Liver (tissue), 9 donors: Measurements from ENCODE around the gene ENGASE. TPM values are rescaled to one million over a fixed set of nuclear protein-coding genes. Genes with fewer than 3 reads are reported as not detected.

Source experiments
- DNase-seq: peaks from one replicate; pipeline ENCODE4 v3.0.0-alpha.2; 2017; ENCODE audit warnings: low spot score
- H3K27ac ChIP-seq, 2 donors: one replicate each; pipeline ENCODE4 v1.7.0; 2013; ENCODE audit warnings: inconsistent platforms in 2 of 2, low read length in 2 of 2, control low read depth in 1 of 2, low read depth in 1 of 2, mild to moderate bottlenecking in 1 of 2
- H3K27me3 ChIP-seq, 4 donors: one replicate each; pipeline versions ENCODE4 v1.6.1 to v1.7.0; 2013; ENCODE audit warnings: low read length in 3 of 4, inconsistent platforms in 1 of 4, mild to moderate bottlenecking in 1 of 4, moderate library complexity in 1 of 4; ENCODE audit not compliant: control insufficient read depth in 4 of 4, insufficient read depth in 4 of 4
- H3K36me3 ChIP-seq, 4 donors: one replicate each; pipeline versions ENCODE4 v1.6.1 to v1.7.0; 2013; ENCODE audit warnings: low read length in 3 of 4, mild to moderate bottlenecking in 3 of 4, low read depth in 1 of 4, moderate library complexity in 1 of 4; ENCODE audit not compliant: control insufficient read depth in 4 of 4, insufficient read depth in 3 of 4
- H3K4me1 ChIP-seq, 4 donors: one replicate each; pipeline versions ENCODE4 v1.6.1 to v1.7.0; 2013; ENCODE audit warnings: low read length in 3 of 4, mild to moderate bottlenecking in 3 of 4, moderate library complexity in 1 of 4; ENCODE audit not compliant: control insufficient read depth in 4 of 4, insufficient read depth in 4 of 4
- H3K4me3 ChIP-seq, 3 donors: one replicate each; pipeline versions ENCODE4 v1.6.1 to v1.7.0; 2013; ENCODE audit warnings: low read length in 3 of 3, control low read depth in 1 of 3, low read depth in 1 of 3, mild to moderate bottlenecking in 1 of 3
- H3K9ac ChIP-seq, 2 donors: one replicate each; pipeline ENCODE4 v1.7.0; 2013; ENCODE audit warnings: low read length in 2 of 2, mild to moderate bottlenecking in 2 of 2, moderate library complexity in 2 of 2, control low read depth in 1 of 2, low read depth in 1 of 2
- H3K9me3 ChIP-seq, 4 donors: one replicate each; pipeline versions ENCODE4 v1.6.1 to v1.7.0; 2013; ENCODE audit warnings: low read length in 3 of 4; ENCODE audit not compliant: control insufficient read depth in 4 of 4
- EGR1 ChIP-seq, 2 donors: IDR thresholded peaks; 2 replicates each; pipeline ENCODE4 v1.6.1; 2016 to 2018; ENCODE audit warnings: antibody characterized with exemption in 2 of 2, low read depth in 2 of 2
- FOXA1 ChIP-seq: IDR thresholded peaks from 2 replicates; pipeline ENCODE4 v1.6.1; 2016; ENCODE audit warnings: antibody characterized with exemption
- FOXA2 ChIP-seq: IDR thresholded peaks from 2 replicates; pipeline ENCODE4 v1.6.1; 2016; ENCODE audit warnings: antibody characterized with exemption
- GABPA ChIP-seq, 2 donors: IDR thresholded peaks in 1 of 2; conservative IDR thresholded peaks in 1 of 2; 2 replicates each; pipeline ENCODE4 v1.6.1; 2016; ENCODE audit warnings: antibody characterized with exemption in 2 of 2, mild to moderate bottlenecking in 1 of 2, moderate library complexity in 1 of 2
- HNF4A ChIP-seq, 2 donors: conservative IDR thresholded peaks; 2 replicates each; pipeline ENCODE4 v1.6.1; 2016; ENCODE audit warnings: antibody characterized with exemption in 2 of 2, mild to moderate bottlenecking in 2 of 2
- HNF4G ChIP-seq: IDR thresholded peaks from 2 replicates; pipeline ENCODE4 v1.6.1; 2016; ENCODE audit warnings: antibody characterized with exemption
- JUND ChIP-seq, 2 donors: IDR thresholded peaks; 2 replicates each; pipeline ENCODE4 v1.6.1; 2016; ENCODE audit warnings: antibody characterized with exemption in 2 of 2
- NR2F2 ChIP-seq: IDR thresholded peaks from 2 replicates; pipeline ENCODE4 v1.6.1; 2016; ENCODE audit warnings: antibody characterized with exemption
- RAD21 ChIP-seq, 2 donors: IDR thresholded peaks; 2 replicates each; pipeline ENCODE4 v1.6.1; 2016; ENCODE audit warnings: antibody characterized with exemption in 2 of 2, mild to moderate bottlenecking in 2 of 2
- RXRA ChIP-seq, 2 donors: IDR thresholded peaks; 2 replicates each; pipeline ENCODE4 v1.6.1; 2017 to 2018; ENCODE audit warnings: antibody characterized with exemption in 2 of 2, mild to moderate bottlenecking in 1 of 2
- SP1 ChIP-seq: IDR thresholded peaks from 2 replicates; pipeline ENCODE4 v1.6.1; 2018; ENCODE audit warnings: antibody characterized with exemption, mild to moderate bottlenecking
- TAF1 ChIP-seq: conservative IDR thresholded peaks from 2 replicates; pipeline ENCODE4 v1.6.1; 2016; ENCODE audit warnings: antibody characterized with exemption, mild to moderate bottlenecking
- YY1 ChIP-seq: IDR thresholded peaks from 2 replicates; pipeline ENCODE4 v1.6.1; 2016; ENCODE audit warnings: antibody characterized with exemption, mild to moderate bottlenecking
- WGBS: extraction: QIAGEN DNeasy Blood & Tissue Kit; methylation state at CpG from one replicate; pipeline ENCODE4 v1.1.7; 2013; 5-methylcytosine and 5-hydroxymethylcytosine counted together
- polyA plus RNA-seq, 2 donors: library from polyadenylated mRNA; stranded (reverse) in 1 of 2; unstranded in 1 of 2; fragments of 200-250 nt in 1 of 2; fragments of >200 nt in 1 of 2; fragmentation: Nextera tagmentation in 1 of 2; extraction: Ambion mirVana in 1 of 2; gene quantifications; one replicate each; pipeline versions ENCODE4 v1.2.1 to v1.2.3, GENCODE V29; 2013 to 2015
- total RNA-seq, 2 donors: library from RNA; depleted of rRNA; stranded (reverse); fragments of >200 nt; gene quantifications; one replicate each; pipeline ENCODE4 v1.2.3, GENCODE V29; 2014
- TF ChIP-seq, protein P1 (sequence below): fragments of 150-350 bp; IDR thresholded peaks from 2 replicates; pipeline ENCODE4 v1.5.1; 2017; ENCODE audit warnings: improper control_type of control experiment, low read depth, low read length; ENCODE audit not compliant: missing input control
- TF ChIP-seq, protein P2 (sequence below): IDR thresholded peaks from 2 replicates; pipeline ENCODE4 v1.6.1; 2016; ENCODE audit warnings: antibody characterized with exemption
- TF ChIP-seq, protein P3 (sequence below): IDR thresholded peaks from 2 replicates; pipeline ENCODE4 v1.6.1; 2016; ENCODE audit warnings: antibody characterized with exemption, mild to moderate bottlenecking
- TF ChIP-seq, protein P4 (sequence below): IDR thresholded peaks from 2 replicates; pipeline ENCODE4 v1.6.1; 2016; ENCODE audit warnings: antibody characterized with exemption
- TF ChIP-seq, protein P5 (sequence below): IDR thresholded peaks from 2 replicates; pipeline ENCODE4 v1.6.1; 2016; ENCODE audit warnings: antibody characterized with exemption
- donor health status: healthy.
- donor health status: healthy.
- donor health status: healthy.
- donor health status: healthy.
- donor health status: healthy.

The ENGASE gene
- total and polyA plus RNA-seq, 4 donors, result 5.2 to 33.6 (median 7.8) TPM

DNA sequence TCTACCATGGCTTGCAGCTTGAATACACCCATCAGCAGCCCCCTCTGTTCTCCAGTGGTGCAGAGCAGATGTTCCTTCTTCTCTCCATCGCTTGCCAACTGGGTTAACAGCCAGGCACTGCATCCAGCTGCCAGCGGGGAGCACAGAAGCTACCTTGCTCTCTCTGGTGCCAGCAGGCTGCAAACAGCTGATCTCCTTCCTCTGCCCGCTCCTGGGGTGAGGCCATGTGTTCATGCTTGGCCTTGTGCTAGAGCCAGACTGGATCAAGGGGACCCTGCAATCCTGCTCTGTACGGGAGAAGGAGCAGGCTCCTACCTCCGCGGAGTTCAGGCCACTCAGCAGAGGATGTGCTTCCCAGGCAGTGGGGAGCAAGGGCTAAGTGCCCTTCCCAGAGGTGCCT lies 24.1 kb upstream of the ENGASE start:
- Histone ChIP-seq H3K27me3 (peaks cover 0 to 1% (median 0%) of the 10 kb centered on the region in 4 donors), H3K36me3 (no peaks in the 10 kb centered on the region), H3K9ac (no peak overlapping the region), H3K4me1 (no peaks in the 10 kb centered on the region), H3K27ac (no peak overlapping the region), H3K4me3 (no peak overlapping the region), H3K9me3 (peaks cover 0 to 8% (median 2%) of the 10 kb centered on the region in 4 donors)
- no peak for DNase-seq
- WGBS, result 82% methylated on average over 6 of the region's 6 CpGs
- TF ChIP-seq, protein P1, sequence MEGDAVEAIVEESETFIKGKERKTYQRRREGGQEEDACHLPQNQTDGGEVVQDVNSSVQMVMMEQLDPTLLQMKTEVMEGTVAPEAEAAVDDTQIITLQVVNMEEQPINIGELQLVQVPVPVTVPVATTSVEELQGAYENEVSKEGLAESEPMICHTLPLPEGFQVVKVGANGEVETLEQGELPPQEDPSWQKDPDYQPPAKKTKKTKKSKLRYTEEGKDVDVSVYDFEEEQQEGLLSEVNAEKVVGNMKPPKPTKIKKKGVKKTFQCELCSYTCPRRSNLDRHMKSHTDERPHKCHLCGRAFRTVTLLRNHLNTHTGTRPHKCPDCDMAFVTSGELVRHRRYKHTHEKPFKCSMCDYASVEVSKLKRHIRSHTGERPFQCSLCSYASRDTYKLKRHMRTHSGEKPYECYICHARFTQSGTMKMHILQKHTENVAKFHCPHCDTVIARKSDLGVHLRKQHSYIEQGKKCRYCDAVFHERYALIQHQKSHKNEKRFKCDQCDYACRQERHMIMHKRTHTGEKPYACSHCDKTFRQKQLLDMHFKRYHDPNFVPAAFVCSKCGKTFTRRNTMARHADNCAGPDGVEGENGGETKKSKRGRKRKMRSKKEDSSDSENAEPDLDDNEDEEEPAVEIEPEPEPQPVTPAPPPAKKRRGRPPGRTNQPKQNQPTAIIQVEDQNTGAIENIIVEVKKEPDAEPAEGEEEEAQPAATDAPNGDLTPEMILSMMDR, result no peak
- TF ChIP-seq, protein P2, sequence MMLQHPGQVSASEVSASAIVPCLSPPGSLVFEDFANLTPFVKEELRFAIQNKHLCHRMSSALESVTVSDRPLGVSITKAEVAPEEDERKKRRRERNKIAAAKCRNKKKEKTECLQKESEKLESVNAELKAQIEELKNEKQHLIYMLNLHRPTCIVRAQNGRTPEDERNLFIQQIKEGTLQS, result no peak
- TF ChIP-seq HNF4A (conservative IDR thresholded peaks at IDR 0.05) (no peak), FOXA1 (no peak), TAF1 (no peak), JUND (IDR thresholded peaks at IDR 0.05) (no peak)
- TF ChIP-seq, protein P3, sequence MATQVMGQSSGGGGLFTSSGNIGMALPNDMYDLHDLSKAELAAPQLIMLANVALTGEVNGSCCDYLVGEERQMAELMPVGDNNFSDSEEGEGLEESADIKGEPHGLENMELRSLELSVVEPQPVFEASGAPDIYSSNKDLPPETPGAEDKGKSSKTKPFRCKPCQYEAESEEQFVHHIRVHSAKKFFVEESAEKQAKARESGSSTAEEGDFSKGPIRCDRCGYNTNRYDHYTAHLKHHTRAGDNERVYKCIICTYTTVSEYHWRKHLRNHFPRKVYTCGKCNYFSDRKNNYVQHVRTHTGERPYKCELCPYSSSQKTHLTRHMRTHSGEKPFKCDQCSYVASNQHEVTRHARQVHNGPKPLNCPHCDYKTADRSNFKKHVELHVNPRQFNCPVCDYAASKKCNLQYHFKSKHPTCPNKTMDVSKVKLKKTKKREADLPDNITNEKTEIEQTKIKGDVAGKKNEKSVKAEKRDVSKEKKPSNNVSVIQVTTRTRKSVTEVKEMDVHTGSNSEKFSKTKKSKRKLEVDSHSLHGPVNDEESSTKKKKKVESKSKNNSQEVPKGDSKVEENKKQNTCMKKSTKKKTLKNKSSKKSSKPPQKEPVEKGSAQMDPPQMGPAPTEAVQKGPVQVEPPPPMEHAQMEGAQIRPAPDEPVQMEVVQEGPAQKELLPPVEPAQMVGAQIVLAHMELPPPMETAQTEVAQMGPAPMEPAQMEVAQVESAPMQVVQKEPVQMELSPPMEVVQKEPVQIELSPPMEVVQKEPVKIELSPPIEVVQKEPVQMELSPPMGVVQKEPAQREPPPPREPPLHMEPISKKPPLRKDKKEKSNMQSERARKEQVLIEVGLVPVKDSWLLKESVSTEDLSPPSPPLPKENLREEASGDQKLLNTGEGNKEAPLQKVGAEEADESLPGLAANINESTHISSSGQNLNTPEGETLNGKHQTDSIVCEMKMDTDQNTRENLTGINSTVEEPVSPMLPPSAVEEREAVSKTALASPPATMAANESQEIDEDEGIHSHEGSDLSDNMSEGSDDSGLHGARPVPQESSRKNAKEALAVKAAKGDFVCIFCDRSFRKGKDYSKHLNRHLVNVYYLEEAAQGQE, result no peak

DNA sequence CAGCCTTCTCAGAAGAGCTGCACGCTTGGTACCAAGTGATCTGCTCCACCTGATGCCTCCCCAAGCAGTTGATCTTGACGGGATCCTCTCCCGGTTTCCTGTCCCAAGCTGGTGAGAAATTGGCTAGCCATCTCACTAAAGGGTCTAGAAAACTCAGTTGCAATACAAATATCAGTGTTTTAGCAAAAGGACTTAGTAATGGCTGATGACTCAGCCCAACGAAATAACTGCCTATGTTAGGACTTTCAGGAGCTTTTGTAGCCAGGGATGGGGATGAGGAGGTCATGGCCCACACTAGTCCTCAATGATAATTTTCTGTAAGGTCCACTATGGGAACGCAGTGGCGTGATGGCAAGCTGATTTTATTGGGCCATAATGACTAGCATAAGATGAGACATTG lies 23.3 kb upstream of the ENGASE start:
- Histone ChIP-seq H3K27ac (no peak overlapping the region), H3K4me1 (no peaks in the 10 kb centered on the region), H3K9ac (no peak overlapping the region), H3K27me3 (no peaks in the 10 kb centered on the region), H3K9me3 (peaks cover 0 to 8% (median 2%) of the 10 kb centered on the region in 4 donors), H3K4me3 (no peak overlapping the region), H3K36me3 (no peaks in the 10 kb centered on the region)
- no peak for DNase-seq
- TF ChIP-seq NR2F2 (no peak), GABPA (IDR thresholded peaks at IDR 0.05 in 1 of 2, conservative IDR thresholded peaks at IDR 0.05 in 1 of 2) (no peak), YY1 (no peak), EGR1 (IDR thresholded peaks at IDR 0.05; ENCODE audit: low read depth in 2 of 2) (no peak), JUND (IDR thresholded peaks at IDR 0.05) (no peak), FOXA2 (no peak), HNF4A (conservative IDR thresholded peaks at IDR 0.05) (no peak), HNF4G (no peak), RAD21 (IDR thresholded peaks at IDR 0.05) (no peak), RXRA (IDR thresholded peaks at IDR 0.05) (no peak), TAF1 (no peak), SP1 (no peak)
- TF ChIP-seq, protein P1, result no peak
- TF ChIP-seq, protein P3, result no peak
- TF ChIP-seq, protein P4, sequence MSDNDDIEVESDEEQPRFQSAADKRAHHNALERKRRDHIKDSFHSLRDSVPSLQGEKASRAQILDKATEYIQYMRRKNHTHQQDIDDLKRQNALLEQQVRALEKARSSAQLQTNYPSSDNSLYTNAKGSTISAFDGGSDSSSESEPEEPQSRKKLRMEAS, result no peak
- TF ChIP-seq, protein P2, result no peak
- TF ChIP-seq, protein P5, sequence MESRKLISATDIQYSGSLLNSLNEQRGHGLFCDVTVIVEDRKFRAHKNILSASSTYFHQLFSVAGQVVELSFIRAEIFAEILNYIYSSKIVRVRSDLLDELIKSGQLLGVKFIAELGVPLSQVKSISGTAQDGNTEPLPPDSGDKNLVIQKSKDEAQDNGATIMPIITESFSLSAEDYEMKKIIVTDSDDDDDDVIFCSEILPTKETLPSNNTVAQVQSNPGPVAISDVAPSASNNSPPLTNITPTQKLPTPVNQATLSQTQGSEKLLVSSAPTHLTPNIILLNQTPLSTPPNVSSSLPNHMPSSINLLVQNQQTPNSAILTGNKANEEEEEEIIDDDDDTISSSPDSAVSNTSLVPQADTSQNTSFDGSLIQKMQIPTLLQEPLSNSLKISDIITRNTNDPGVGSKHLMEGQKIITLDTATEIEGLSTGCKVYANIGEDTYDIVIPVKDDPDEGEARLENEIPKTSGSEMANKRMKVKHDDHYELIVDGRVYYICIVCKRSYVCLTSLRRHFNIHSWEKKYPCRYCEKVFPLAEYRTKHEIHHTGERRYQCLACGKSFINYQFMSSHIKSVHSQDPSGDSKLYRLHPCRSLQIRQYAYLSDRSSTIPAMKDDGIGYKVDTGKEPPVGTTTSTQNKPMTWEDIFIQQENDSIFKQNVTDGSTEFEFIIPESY, result no peak
- WGBS, result 81% methylated on average over 6 of the region's 6 CpGs
